ENCODE measurements around the gene ACSS2.

ACSS2 gene

DNA sequence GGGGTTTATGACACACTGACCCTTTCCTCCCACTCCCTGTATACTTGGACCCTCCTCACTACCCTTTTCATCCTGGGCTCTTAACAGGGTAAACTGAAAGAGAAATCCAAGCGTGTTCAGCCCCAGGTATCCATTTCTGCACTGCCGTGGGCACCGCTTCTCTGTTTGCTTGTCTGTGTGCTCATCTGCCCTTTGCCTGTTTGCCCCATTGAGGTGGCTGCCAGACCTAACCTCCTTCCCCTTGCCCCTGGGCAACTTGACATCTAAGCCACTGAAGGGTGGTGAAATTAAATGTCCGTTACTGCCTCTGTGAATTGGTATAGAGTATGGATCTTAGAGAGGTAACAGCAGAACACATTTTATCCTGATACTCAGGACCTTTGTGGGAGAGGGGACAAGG, 38.7 kb downstream of the ACSS2 start:
- DNase-seq (ENCODE audit: low spot score), result no peak

GRCh38 chr20:34915749-34916455, 39.5 kb downstream of the ACSS2 start:
- DNase-seq (ENCODE audit: low spot score), result no peak

GRCh38 chr20:34916774-34917354, 40.5 kb downstream of the ACSS2 start:
- no peak for DNase-seq (ENCODE audit: low spot score)

- no peak for DNase-seq (ENCODE audit: low spot score)
These were observed 43.6 kb downstream of the ACSS2 start for GRCh38 chr20:34920055-34920454.

DNA sequence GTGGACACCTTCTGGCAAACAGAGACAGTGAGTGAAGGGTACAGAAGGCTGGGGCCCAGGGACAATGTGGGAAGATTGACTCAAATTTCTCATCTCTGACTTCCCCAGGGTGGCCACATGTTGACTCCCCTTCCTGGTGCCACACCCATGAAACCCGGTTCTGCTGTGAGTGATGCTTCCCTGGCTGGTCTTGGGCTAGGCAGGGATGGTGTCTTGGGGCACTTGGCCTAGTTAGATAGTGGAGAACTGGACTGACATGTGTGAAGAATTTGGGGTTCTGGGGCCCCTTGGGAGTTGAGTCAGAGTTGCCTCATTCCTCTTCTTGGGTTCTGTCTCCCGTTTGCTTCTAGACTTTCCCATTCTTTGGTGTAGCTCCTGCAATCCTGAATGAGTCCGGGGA, 45.0 kb downstream of the ACSS2 start:
- DNase-seq (ENCODE audit: low spot score), result no peak

- no peak for DNase-seq (ENCODE audit: low spot score)
These were observed 46.4 kb downstream of the ACSS2 start for GRCh38 chr20:34922654-34923381.

- no peak for DNase-seq (ENCODE audit: low spot score)
These were observed 47.0 kb downstream of the ACSS2 start for GRCh38 chr20:34923414-34923813.

GRCh38 chr20:34925341-34925740, 48.9 kb downstream of the ACSS2 start:
- no peak for DNase-seq (ENCODE audit: low spot score)

- DNase-seq (ENCODE audit: low spot score), result no peak
These were observed 49.6 kb downstream of the ACSS2 start for GRCh38 chr20:34925981-34926380.

DNA sequence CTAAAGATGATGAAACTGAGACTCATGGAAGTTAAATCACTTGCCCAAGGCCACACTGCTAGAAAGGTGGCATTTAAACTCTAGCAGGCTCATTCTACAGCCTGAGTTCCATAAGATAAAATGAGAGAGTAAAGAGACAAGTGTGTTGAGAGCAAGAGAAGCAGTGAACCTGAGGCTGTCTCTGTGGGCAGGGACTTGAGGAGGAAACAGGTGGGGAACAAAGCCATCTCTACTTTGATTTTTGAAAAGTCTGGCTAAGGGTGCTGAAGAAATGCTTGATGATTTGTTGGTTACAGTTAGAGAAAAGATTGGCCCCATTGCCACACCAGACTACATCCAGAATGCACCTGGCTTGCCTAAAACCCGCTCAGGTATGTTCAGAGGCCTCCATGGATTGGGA, 50.2 kb downstream of the ACSS2 start:
- no peak for DNase-seq (ENCODE audit: low spot score)

DNA sequence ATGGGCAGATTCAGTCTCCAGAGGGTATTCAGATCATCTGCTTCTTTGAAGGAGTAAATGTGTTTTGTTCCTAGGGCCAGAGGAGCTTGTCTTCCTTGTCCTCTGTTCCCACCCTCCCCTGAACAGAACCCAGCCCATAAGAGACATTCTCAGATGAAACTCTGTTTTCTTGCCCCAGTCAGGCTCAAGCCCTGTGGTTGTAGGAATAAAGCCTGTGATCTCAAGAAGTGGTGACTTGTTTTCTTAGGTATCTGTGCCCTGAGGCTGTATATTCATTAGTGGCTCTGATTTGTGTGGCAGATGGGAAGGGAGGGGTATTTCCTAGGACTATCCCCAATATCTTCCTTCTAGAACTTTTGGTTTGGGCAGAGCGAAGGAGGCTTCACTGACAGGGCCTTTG, 51.3 kb downstream of the ACSS2 start:
- DNase-seq (ENCODE audit: low spot score), result no peak

GRCh38 chr20:34928411-34928810, 52.0 kb downstream of the ACSS2 start:
- DNase-seq (ENCODE audit: low spot score), result no peak

DNA sequence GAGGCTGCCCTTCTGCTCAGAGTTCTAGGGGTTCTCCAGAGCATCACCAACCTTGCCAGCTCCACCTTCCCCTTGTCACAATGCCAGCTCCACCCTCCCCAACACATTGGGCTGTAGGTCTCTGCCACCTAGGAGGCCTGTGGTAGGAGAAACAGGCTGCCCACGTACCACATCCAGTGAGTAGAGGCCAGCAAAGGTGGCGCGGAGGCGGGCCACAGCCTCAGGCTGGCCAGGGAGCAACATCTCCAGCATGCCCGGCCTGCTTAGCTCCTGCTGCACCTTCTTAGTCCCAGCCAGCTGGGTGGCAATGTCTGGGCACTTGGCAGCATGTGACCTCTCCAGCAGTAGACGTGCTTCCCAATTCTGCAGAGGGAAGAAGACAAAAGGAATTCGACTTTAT, 55.4 kb downstream of the ACSS2 start:
- DNase-seq (ENCODE audit: low spot score), result no peak

- DNase-seq (ENCODE audit: low spot score), result no peak
These were observed 62.2 kb downstream of the ACSS2 start for GRCh38 chr20:34938466-34939163.

GRCh38 chr20:34940081-34940481, 63.7 kb downstream of the ACSS2 start:
- DNase-seq (ENCODE audit: low spot score), result no peak

GRCh38 chr20:34941226-34941625, 64.8 kb downstream of the ACSS2 start:
- no peak for DNase-seq (ENCODE audit: low spot score)

DNA sequence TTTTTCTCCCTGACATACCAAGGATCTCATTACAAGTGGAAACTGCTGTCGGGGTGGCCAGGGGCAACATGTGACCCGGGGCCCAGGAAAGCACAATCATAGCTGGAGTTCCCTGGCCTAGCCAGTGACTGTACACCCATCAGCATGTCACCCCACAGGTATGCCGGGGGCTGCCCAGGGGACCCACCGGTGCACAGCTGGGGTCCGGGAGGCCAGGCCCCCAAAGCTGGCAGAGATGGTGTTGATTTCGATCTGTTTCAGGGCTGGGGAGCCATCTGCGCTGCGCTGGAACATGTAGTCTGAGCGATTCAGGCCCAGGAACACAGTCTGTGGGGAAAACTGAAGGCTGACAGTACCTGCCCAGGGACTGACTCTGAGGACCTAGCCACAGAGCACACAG, 65.9 kb downstream of the ACSS2 start:
- no peak for DNase-seq (ENCODE audit: low spot score)

GRCh38 chr20:34943808-34944567, 67.6 kb downstream of the ACSS2 start:
- DNase-seq (ENCODE audit: low spot score), result no peak

DNA sequence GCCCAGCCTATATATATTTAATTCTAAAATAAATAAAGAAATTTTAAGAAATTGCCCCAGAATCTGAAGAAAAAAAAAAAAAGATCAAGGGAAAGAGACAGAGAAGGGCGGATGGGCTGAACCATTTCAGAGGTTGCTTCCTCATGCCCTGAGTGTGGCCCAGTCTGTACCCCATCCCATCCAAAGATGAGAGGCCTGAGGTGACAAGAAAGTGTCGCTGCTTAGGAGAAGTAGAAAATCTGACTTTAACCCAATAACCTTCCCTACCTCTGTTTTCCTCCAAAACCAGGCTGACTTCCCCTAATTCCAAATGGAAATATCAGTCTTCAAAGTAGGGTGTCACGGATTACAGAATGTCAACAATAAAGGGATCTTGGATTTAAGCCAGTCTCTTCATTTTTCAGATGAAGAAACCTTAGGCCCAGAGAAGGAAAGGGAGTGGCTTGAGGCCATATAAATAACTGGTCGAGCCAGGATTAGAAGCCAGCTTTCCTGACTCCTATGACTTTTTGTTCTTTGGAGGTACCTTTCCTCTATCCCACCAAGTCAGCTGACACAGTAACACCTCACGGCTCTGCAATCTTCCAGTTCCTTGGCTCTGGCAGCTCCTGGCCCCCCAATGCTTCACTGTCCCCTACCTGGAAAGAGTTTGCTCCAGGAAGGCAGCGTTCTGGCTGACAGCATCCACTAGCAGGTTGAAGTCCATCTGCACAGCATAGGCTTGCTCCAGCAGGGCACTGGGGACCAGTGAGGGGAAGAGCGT, 69.1 kb downstream of the ACSS2 start:
- DNase-seq (ENCODE audit: low spot score), result no peak

DNA sequence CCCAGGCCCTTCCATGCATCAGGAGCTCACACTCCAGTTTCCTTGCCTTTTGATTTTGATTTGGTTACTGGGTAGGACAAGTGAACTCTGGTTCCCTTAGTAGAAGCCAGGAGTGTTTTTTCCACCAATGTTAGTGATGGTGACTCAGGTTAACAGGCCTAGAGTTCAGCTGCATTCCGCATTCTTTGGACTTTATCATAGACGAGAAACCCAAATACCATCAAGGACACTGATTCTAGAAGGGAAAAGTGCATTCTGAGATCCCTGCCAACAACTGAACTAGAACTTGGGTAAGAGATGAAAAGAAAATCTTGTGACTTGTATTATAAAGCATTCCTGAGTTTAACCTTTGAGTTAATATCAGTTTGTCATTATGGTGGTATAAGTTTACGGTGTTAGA, 70.2 kb downstream of the ACSS2 start:
- DNase-seq (ENCODE audit: low spot score), result no peak

- DNase-seq (ENCODE audit: low spot score), result no peak
These were observed 70.9 kb downstream of the ACSS2 start for GRCh38 chr20:34947336-34947735.
